HG03571 (cell line): ENCODE measurements around the gene PPM1B.
"Not testable (repeated sequence)": the region's sequence is repeated elsewhere in the genome, so short reads cannot be mapped to it uniquely, and the experiment has no call there.

Experiments
- ATAC-seq: cut with Tn5 transposase; IDR thresholded peaks from one replicate; pipeline ENCODE4 v1.9.1; 2021; ENCODE audit not compliant: unreplicated experiment

PPM1B gene

DNA sequence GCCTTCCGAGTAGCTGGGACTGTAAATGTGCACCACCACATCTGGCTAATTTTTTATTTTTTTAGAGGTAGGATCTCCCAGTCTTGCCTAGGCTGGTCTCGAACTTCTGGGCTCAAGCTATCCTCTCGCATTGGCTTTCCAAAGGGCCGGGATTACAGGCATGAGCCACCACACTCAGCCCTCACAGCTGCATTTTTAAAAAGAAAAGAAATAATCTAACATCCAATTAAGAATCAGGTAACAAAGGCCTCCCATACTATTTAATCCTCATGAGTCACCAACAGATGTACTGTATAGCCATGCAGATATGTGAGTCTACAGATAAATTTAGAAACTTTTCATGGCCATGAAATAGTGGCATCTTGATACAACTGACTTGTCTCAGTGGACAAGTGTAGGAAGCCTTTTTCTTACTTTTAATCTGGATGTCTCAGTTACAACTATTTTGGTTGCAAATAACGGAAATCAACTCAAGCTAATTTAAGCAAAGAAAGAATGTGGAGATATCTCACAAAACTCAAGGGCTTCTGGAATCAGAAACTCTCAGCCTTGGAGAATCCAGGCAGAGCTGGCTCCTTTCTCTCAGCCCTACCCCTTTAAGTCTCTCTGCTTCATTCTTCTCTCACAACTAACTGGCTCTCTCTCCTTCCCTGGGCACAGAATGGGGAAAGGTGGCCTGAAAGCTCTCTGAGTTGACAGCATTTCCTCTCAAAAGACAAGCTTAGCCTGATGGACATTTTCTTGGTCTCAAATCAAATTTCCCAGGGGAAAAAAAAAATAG lies 12.8 kb upstream of the PPM1B start:
- no peak for ATAC-seq

DNA sequence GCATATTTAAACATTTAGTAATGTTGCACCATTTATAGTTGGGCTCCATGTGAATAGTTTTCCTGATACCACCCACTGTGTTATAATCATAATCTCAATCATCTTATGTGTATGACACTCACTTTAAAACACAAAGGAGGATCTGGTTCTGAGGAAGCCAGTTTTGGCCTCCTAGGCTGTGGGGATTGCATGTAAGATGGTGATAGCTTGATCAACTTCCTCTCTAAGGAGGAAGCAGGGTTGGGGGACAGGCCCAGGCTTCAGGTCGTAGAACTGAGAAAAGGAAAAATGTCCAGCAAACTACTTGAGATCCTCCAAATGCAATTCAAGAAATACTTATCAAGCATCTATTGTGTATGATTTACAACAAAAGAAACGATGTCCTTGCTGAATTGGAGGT lies 4.9 kb upstream of the PPM1B start:
- ATAC-seq = no peak

DNA sequence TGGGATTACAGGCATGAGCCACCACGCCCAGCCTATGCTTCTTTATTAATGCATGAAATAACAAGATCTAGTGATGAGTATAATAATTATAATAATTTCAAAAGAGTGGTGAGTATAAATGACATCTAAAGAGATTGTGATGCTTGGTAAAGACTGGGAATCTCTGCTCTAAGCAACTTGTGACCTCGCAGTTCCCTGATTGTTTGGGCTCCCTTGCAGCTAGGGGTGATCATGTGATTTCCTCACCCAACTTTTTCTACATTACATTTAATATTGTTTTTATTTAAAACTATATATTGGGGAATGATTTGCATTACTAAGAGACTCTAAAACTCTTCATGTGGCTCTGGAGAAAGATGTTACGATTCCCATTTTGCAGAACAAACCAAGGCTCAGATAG lies 4.1 kb upstream of the PPM1B start:
- no peak for ATAC-seq

DNA sequence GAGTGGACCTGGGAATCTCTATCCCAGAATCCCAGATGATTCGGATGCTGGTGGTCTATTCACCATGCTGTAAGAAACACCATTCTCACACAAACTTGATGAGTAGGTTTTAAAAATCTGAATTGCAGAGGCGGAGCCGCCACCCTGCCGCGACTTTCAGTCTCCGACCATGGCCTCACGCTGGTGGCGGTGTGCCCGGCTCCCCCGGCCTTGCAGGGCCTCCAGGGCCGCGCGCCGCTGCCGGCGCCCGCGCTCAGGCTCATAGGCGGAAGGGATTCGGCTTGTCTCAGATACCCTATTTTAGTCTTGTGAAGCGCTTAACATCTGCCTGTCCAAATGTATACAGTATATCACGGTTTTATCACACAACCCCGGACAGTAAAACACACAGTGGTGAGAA lies 2.6 kb upstream of the PPM1B start:
- no peak for ATAC-seq

DNA sequence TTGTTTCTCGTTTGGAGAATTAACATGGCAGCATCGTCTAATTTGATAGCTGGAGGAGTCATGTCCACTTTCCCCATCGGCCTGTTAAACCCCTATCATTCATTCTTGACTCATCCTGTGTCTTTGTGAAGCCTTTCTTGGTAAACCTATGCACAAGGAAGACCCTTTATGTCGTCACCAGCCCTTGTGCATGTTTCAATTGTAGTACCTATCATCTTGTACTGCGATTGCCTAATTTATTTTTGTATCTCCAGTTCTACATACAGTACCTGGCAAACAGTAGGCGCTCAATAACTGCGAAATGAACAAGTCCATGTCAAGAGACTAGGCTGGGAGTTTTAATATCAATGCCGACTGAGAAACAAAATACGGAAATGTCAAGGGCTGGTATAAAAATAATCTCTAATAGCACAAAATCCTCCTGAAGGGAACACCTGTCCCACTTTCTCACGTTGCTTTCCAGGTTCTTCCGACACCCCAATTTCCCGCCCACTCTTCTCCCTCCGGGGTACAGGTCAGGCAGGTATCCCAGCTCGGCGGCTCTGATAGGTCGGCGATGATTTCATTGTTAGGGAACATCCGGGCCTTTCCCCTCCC lies 1.3 kb upstream of the PPM1B start:
- ATAC-seq = no peak

DNA sequence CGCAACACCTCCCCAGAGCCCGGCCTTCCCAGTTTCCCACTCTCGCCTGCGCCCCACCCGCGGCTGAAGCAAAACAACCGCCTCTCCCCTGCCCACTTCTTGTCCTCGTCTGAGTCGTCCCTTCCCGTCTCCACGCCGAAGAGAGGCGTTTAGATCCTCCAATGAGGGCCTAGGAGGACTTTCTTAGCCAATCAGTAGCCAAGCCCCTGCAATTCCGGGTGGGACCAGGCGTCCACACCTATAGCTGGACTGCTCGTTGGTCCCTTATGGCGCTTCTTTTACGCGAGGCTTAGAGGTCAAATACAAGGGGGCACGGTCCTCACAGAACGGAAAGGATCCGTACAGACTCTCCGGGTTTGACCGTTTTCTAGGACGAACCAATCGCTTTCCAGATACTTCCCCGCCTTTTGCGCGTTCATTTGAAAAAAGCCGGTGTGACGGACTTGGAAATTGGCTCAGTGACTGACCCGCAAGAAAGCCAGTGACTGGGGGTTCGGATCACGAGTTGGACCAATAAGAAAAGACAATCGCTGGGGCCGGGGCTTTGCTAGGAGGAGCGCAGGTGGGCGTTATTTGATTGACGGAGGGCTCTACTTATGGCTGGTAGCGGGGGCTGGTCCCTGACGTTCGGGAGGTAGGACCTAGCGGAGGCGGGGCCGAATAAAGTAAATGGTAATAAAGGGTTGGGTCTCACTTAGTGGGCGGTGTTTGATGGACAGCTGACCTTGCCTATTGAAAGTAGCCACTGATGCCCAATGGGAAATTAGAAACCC lies 581 bp upstream of the PPM1B start:
- peak; percentile 78 for ATAC-seq

DNA sequence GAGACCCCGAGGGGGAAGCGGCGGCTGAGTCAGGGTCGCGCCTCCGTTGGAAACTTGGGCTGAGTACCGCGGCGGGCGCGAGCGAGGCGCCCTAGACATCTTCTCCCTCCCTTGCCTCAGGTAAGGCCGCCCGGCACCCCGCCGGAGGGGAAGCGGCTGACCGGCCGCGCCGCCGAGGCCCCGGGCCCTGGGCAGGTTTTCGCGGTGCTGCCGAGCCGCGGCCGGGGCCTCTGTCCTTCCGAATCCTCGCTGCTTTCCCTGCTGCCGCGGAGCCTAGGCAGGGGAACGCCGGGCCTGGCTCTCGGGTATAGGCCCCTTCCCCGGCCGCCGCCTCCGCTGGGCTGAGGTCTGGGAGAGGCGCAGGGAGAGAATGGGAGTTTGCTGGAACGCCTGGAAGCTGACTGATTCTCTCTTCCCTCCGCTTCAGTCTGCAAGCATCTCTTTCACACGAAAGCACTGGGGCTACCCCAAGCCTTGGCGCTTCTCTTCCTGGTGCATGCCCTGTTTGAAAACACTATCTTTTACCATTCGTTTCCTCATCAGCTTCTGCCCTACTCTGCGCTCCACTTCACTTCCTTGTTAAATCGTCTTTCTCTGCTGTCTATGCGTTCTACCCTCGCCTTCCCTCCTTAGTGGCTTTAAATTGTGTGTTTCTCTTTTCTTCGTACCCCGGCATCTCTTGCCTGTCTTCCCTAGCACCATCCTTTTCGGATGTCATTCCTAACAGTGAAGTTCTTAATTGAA lies 652 bp downstream of the PPM1B start:
- ATAC-seq = peak; percentile 6

DNA sequence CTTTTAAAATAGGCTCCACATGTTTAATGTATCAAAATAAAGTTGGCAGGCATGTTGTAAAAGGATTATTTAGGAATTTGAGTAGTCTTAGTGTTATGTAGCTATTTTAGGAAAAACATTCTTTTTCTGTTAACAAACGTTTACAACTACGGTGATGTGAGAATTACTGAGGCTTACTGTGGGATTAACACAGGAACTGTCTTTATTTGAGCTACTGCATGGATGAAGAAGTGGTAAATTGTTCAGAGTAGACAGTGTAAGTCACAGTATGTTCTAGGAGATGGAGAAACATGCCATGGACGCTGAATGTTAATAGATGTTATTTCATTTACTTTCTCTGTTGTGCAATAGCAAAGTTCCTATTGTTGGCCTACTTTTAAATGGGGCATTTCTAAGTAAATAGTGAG lies 1.6 kb downstream of the PPM1B start:
- ATAC-seq = no peak

DNA sequence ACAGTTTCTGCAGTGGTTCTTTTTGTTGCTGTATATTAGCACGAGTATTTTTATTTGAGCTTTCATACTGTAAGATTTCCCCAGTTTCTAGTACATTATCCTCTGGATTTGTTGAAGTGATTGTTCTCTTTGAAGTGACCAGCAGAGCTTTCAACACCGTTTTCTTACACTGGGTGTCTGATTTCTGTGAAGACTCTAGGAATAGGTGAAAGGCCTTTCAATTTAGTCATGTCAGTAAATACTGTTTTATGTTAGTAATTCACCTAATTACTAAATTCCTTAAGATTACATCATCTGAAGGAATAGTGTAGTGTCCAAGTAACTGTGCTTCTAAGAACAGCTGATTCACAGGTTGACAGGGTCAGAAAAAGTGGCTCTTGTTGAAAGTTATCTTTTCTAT lies 2.3 kb downstream of the PPM1B start:
- no peak for ATAC-seq

DNA sequence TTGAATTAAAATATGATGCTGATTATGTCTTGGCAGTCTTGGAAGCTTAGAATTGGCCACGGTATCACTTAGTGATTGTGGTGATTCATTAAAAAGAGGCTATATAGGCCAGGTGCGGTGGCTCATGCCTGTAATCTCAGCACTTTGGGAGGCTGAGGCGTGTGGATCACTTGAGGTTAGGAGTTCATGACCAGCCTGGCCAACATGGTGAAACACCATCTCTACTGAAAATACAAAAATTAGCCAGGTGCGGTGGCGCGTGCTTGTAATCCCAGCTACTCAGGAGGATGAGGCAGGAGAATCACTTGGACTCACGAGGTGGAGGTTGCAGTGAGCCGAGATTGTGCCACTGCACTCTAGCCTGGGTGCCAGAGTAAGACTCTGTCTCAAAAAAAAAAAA lies 2.8 kb downstream of the PPM1B start:
- not testable (repeated sequence) for ATAC-seq

DNA sequence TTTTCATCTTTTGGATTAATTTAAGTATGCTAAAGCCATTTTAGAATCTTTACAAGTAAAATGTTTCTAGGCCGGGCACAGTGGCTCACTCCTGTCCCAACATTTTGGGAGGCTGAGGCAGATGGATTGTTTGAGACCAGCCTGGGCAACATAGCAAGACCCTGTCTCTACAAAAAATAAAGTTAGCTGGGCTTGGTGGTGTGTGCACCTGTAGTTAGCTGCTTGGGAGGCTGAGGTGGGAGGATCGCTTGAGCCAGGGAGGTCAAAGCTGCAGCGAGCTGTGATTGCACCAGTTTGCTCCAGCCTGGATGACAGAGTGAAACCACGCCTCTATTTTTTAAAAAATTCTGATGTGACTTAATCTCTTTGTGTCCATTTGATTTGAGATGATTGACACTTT lies 3.9 kb downstream of the PPM1B start:
- ATAC-seq = no peak

DNA sequence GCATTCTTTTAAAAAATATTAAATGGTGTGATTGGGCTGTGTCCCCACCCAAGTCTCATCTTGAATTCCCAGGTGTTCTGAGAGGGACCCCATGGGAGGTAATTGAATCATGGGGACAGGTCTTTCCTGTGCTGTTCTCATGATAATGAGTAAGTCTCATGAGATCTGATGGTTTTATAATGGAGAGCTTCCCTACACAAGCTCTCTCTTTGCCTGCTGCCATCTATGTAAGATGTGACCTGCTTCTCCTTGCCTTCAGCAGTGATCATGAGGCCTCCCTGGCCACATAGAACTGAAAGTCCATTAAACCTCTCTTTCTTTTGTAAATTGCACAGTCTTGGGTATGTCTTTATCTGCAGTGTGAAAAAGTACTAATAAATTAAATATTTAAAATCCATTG lies 10.3 kb downstream of the PPM1B start:
- ATAC-seq = no peak

DNA sequence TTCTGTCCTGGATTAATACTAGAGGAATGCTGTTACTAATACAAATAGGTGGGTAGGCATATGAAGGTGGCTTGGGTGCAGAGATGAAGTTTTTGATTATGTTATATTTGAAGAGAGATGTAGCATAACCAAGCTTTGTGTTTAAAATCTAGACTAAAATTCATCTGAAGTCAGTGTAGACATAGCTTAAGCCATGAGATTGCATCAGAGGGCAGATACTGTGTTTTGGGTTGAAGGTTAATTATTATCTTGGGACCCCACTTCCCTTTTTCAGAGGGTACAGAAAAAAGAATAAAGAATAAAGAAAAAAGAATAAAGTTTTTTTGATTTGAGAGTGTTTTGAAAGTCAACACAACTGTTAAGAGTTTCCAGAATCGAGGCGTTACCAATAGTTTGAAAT lies 13.0 kb downstream of the PPM1B start:
- no peak for ATAC-seq

DNA sequence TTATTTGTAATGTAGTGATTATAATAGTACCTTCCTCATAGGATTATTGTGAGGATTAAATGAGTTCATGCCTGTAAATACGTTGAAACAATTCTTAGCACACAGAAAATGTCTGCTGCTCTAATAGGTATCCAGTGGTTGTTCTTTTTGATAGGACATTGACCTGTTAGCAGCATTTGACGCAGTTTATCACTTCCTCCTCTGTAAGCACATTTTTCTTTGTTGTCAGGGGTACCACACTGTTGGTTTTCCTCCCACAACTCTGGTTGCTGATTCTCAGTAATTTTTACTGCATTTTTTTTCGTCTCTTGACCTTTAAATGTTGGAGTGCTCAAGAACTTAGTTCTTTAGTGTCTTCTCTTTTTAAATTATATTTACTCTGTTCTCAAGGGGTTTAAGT lies 15.4 kb downstream of the PPM1B start:
- ATAC-seq = no peak

DNA sequence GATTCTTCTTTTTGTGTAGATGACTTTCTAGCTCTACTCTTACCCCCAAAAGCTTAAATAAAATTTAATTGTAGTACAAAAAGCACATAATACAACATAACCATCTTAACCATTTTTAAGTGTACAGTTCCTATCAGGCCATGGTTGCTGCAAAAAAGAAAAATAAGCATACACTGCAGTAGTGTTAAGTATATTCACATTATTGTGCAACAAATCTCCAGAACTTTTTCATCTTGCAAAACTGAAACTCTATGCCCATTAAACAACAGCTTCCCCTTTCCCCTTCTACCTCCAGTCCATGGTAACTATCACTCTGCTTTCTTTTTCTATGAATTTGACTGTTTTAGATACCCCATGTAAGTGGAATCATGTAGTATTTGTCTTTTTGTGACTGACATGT lies 18.1 kb downstream of the PPM1B start:
- ATAC-seq = no peak

DNA sequence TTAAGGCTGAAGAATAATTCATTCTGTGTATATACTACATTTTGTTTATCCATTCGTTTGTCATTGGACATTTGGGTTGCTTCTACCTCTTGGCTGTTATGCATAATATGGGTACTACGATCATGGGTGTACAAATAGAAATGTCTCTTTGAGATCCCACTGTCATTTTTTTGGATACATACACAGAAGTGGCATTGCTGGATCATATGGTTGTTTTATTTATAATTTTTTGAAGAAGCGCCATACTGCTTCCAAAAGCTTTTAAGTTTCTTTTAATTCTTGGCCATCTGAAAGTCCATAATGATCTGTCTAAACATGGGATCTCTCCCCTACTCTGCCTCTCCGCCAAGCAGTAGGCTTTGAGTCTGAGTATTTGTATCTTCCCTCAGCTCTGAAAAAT lies 18.6 kb downstream of the PPM1B start:
- no peak for ATAC-seq

DNA sequence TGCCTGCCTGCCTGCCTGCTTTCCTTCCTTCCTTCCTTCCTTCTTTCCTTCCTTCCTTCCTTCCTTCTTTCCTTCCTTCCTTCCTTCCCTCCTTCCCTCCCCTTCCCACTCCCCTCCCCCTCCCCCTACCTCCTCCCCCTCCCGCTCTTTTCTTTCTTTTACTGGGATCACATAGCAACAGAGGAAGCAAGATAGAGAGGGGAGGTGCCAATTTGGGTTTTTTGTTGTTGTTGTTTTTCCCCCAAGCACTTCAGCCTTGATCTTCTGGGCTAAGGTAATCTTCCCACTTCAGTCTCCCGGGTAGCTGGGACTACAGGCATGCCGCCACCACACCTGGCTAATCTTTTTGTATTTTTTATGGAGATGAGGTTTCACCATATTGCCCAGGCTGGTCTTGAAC lies 20.0 kb downstream of the PPM1B start:
- no peak for ATAC-seq

DNA sequence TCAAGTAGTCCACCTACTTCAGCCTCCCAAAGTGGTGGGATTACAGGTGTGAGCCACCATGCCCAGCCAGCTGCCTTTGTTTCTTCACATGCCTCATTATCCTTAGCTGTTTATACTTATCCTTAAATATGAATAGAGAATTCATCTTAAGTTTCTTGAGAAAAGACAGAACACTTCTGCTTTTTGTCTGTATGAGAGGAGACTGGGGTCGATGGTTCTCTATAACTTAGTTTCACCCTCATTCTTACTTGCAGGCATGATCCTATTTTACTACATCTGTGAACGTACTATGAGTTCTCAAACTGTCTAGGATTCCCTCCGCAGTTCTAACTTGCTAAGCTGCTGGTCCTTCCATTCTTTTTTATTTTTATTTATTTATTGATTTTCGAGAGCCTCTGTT lies 20.4 kb downstream of the PPM1B start:
- ATAC-seq = no peak

DNA sequence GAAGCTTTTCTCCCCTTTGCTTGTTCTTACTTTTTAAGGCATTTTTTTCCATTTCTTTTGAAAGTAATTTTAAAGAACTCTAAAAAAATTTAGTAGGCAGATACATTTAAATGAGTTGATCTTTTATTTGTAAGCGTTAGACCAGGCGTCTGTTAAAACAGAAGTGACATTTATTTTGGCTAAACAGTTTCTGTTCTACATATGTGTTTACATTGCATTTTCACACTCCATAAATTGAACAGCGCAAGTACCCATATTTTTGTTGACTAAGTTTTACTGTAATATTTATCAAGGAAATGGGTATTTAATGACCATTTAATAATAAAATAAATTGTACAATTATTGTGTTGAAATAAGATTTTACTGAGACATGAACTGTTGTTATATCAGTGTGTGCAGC lies 21.9 kb downstream of the PPM1B start:
- no peak for ATAC-seq

DNA sequence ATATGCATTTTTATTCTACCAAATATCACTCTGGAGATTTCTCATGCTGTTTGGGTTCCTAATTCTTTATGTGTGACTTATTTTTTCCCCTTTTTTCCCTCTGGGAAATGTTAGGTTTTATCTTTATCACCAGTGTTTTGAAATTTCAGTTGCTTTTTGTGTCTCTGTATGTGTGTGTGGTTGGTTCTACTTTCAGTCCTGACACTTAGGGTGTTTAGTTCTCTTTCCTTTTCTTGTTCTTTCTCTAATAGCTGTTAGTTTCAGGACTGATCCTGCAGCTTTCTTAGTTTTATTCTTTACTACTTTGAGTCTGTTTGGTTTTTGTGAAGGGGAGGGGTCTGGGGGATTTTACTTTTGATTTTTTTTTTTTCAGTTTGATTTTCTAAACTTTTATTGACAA lies 23.1 kb downstream of the PPM1B start:
- peak; percentile 83 for ATAC-seq

DNA sequence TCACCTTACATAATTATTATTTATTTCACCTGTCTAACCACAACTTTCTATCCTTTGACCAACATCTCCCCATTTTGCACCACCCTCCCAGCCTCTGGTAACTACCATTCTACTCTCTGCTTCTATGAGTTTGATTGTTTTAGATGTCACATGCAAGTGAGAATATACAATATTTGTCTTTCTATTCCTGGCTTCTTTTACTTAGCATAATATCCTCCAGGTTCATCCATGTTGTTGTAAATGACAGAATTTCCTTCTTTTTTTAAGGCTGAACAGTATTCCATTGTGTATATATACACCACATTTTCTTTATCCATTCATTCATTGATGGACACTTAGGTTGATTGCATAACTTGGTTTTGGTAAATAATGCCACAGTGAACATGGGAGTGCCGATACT lies 24.0 kb downstream of the PPM1B start:
- no peak for ATAC-seq

DNA sequence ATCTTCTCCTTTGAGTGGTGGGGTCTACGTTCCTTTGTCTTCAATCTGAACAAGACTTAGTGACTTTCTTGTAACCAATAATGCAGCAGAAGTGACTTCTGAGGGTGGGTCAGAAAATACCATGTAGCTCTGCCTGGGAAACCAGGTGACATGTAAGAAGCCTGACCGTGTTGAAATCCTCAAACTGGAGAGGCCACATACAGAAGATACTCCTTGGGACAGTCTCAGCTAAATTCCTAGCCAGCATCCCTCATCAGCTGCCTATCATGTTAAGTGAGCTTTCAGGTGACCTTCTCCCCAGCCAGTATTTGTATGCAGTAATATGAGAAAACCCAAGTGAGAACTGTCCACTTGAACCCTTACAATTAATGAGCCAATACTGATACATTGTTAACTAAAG lies 27.0 kb downstream of the PPM1B start:
- ATAC-seq = no peak
